Endodermal cell (in vitro differentiated cells): ENCODE results near the gene NGDN. TPM values are rescaled to one million over a fixed set of nuclear protein-coding genes. Genes with fewer than 3 reads are reported as not detected.
A peak's percentile ranks its signal among the peaks of the same experiment; 100 is the strongest.

Source experiments
- DNase-seq: peaks from one replicate; pipeline ENCODE4 v3.0.0-alpha.2; 2017
- H3K27ac ChIP-seq: 2 replicates; pipeline ENCODE4 v1.5.1; 2013; ENCODE audit warnings: mild to moderate bottlenecking, low read depth, low read length, moderate library complexity
- H3K27me3 ChIP-seq: 2 replicates; pipeline ENCODE4 v1.6.1; 2013; ENCODE audit warnings: mild to moderate bottlenecking, low read length, moderate library complexity; ENCODE audit not compliant: insufficient read depth, control insufficient read depth, poor library complexity, severe bottlenecking
- H3K36me3 ChIP-seq: 2 replicates; pipeline ENCODE4 v1.7.0; 2013; ENCODE audit warnings: mild to moderate bottlenecking, low read length, moderate library complexity; ENCODE audit not compliant: control insufficient read depth, insufficient read depth
- H3K4me1 ChIP-seq: one replicate; pipeline ENCODE4 v1.7.0; 2013; ENCODE audit warnings: low read length; ENCODE audit not compliant: control insufficient read depth, insufficient read depth
- H3K4me3 ChIP-seq: 2 replicates; pipeline ENCODE4 v1.5.1; 2013; ENCODE audit warnings: mild to moderate bottlenecking, low read length, moderate library complexity
- H3K9ac ChIP-seq: 2 replicates; pipeline ENCODE4 v1.6.1; 2013; ENCODE audit warnings: mild to moderate bottlenecking, low read length, moderate library complexity; ENCODE audit not compliant: poor library complexity, severe bottlenecking; ENCODE audit errors: extremely low read depth
- H3K9me3 ChIP-seq: 2 replicates; pipeline ENCODE4 v1.6.1; 2013; ENCODE audit warnings: mild to moderate bottlenecking, low read length, moderate library complexity; ENCODE audit not compliant: control insufficient read depth
- H3K27ac Mint-ChIP-seq: 2 replicates; pipeline ENCODE4 v1.8.0; 2020; ENCODE audit warnings: mixed read lengths
- H3K27me3 Mint-ChIP-seq: 2 replicates; pipeline ENCODE4 v1.8.0; 2021; ENCODE audit warnings: mild to moderate bottlenecking, mixed read lengths; ENCODE audit not compliant: insufficient read depth
- H3K36me3 Mint-ChIP-seq: 2 replicates; pipeline ENCODE4 v1.8.0; 2020; ENCODE audit warnings: low read depth, mixed read lengths
- H3K4me1 Mint-ChIP-seq: 2 replicates; pipeline ENCODE4 v1.8.0; 2020; ENCODE audit warnings: mixed read lengths
- H3K4me3 Mint-ChIP-seq: 2 replicates; pipeline ENCODE4 v1.8.0; 2020; ENCODE audit warnings: mild to moderate bottlenecking, moderate library complexity, mixed read lengths
- H3K9me3 Mint-ChIP-seq: 2 replicates; pipeline ENCODE4 v1.8.0; 2020; ENCODE audit warnings: mild to moderate bottlenecking, mixed read lengths
- CTCF ChIP-seq: fragments of 200-600 bp; sonication (generic); conservative IDR thresholded peaks from 2 replicates; pipeline ENCODE4 v1.5.0; 2021; ENCODE audit warnings: antibody characterized with exemption, mild to moderate bottlenecking
- WGBS, 2 experiments: methylation state at CpG; one replicate each; pipeline versions ENCODE4 v1.1.5 to v1.1.7; 2013; ENCODE audit warnings: missing lambda C conversion rate in 2 of 2, mixed read lengths in 1 of 2; ENCODE audit not compliant: insufficient coverage in 1 of 2, insufficient read length in 1 of 2; 5-methylcytosine and 5-hydroxymethylcytosine counted together
- total RNA-seq, 2 donors: library from RNA; stranded (reverse); fragmentation: NEBNext Ultra II Directional in 1 of 2; extraction: Animal tissue kit (Norgen Biotek cat#: 25700) in 1 of 2; gene quantifications; 2 replicates in 1 of 2; 3 replicates in 1 of 2; pipeline ENCODE4 v1.2.1, GENCODE V29; 2021

Gene NGDN
- total RNA-seq, 2 donors from 2014 or later: 43.2 to 45.3 TPM

DNA sequence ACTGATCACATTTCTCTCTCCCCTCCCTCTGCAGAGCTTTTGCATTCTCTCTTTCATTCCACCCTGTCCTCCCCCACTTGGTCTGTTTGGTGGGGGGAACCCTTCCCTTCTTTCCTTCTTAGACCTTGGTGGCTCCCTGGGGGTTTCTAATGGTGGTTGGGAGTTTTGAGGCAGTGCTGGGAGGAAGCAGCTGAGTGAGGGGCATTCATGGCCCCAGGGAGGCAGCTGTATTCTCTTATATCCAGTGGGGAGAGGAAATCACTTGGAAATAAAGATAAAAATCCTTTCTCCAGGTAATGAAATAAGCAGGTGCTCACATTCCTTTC lies 13.3 kb downstream of the NGDN start:
- no peak overlapping the region for H3K4me3 Mint-ChIP-seq
- H3K4me3 ChIP-seq: no peak overlapping the region

GRCh38 chr14:23483236-23483854 lies 13.8 kb downstream of the NGDN start:
- Mint-ChIP-seq H3K27me3 (no peaks in the 10 kb centered on the region), H3K27ac (no peak overlapping the region), H3K4me1 (peaks cover 42% of the 10 kb centered on the region), H3K4me3 (no peak overlapping the region), H3K9me3 (no peaks in the 10 kb centered on the region), H3K36me3 (peaks cover 1% of the 10 kb centered on the region)
- Histone ChIP-seq H3K9ac (no peak overlapping the region), H3K27ac (peak overlapping the region; percentile 58), H3K36me3 (peaks cover 23% of the 10 kb centered on the region), H3K4me3 (no peak overlapping the region), H3K9me3 (no peaks in the 10 kb centered on the region), H3K4me1 (peaks cover 17% of the 10 kb centered on the region), H3K27me3 (no peaks in the 10 kb centered on the region)
- DNase-seq: peak; percentile 90
- TF ChIP-seq CTCF: peak; percentile 94
- 27 to 31% methylated on average over 7 to 9 of the region's 9 CpGs for WGBS, 2 experiments

More for the DNA sequence above, 13.3 kb downstream of the NGDN start:
- peaks cover 5% of the 10 kb centered on the region for H3K36me3 Mint-ChIP-seq
- peaks cover 17% of the 10 kb centered on the region for H3K4me1 ChIP-seq
- H3K9ac ChIP-seq: no peak overlapping the region
- no peaks in the 10 kb centered on the region for H3K27me3 Mint-ChIP-seq
- peak overlapping the region; percentile 58 for H3K27ac ChIP-seq
- peaks cover 38% of the 10 kb centered on the region for H3K4me1 Mint-ChIP-seq
- H3K27ac Mint-ChIP-seq: no peak overlapping the region
- TF ChIP-seq CTCF: no peak
- peaks cover 28% of the 10 kb centered on the region for H3K36me3 ChIP-seq
- DNase-seq: no peak
- no peaks in the 10 kb centered on the region for H3K9me3 ChIP-seq
- H3K9me3 Mint-ChIP-seq: no peaks in the 10 kb centered on the region
- H3K27me3 ChIP-seq: no peaks in the 10 kb centered on the region

DNA sequence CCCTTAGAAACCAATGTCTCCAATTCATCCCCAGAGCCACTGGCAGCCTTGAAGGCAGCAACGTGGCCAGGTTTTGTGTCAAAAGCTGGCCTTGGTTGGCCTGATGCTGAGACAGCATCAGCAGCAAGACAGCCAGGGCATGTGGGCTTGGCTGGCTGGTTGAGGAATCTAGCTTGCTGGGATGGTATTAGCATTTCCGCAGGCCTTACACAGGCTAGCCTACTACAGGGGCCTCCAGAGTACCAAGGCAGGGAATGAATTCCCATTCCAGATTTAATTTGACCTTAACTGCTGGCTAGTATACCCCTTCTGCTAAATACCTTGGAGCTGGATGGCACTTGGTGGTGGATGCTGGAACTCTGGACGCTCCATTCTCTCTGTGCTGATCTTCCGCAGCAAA lies 15.8 kb downstream of the NGDN start:
- peaks cover 17% of the 10 kb centered on the region for H3K4me1 ChIP-seq

More for the DNA sequence above, 15.8 kb downstream of the NGDN start:
- WGBS, 2 experiments: 74 to 80% methylated on average over 3 to 4 of the region's 4 CpGs
- peaks cover 3% of the 10 kb centered on the region for H3K36me3 Mint-ChIP-seq
- no peaks in the 10 kb centered on the region for H3K9me3 Mint-ChIP-seq
- peaks cover 21% of the 10 kb centered on the region for H3K36me3 ChIP-seq
- no peak overlapping the region for H3K9ac ChIP-seq
- peaks cover 42% of the 10 kb centered on the region for H3K4me1 Mint-ChIP-seq
- no peak overlapping the region for H3K27ac Mint-ChIP-seq
- H3K9me3 ChIP-seq: no peaks in the 10 kb centered on the region
- no peaks in the 10 kb centered on the region for H3K27me3 ChIP-seq
- H3K4me3 Mint-ChIP-seq: no peak overlapping the region
- no peak overlapping the region for H3K4me3 ChIP-seq
- H3K27me3 Mint-ChIP-seq: no peaks in the 10 kb centered on the region
- peak; percentile 60 for DNase-seq
- H3K27ac ChIP-seq: peak overlapping the region; percentile 80
- no peak for TF ChIP-seq CTCF
